Activated CD8-positive, alpha-beta T cell treated with anti-CD3 and anti-CD28 coated beads for 36 hours (primary cell): ENCODE results near the gene NRAP. TPM values are rescaled to one million over a fixed set of nuclear protein-coding genes. Genes with fewer than 3 reads are reported as not detected.

ENCODE experiments used
- ATAC-seq: fragments of 200-7000 bp; cut with Tn5 transposase; one replicate; pipeline ENCODE4 v1.10.0; 2021; ENCODE audit warnings: mild to moderate bottlenecking, moderate library complexity
- CTCF ChIA-PET: fragments of 350-600 bp; sonication (Branson Sonifier 250); formaldehyde crosslinking; loops from one replicate; lab custom pipeline; 2021; ENCODE audit warnings: antibody characterized with exemption; lab: Charles Lee
- POLR2A ChIA-PET: fragments of 350-600 bp; sonication (Branson Sonifier 250); formaldehyde crosslinking; loops from one replicate; lab custom pipeline; 2021; ENCODE audit warnings: antibody characterized with exemption; lab: Charles Lee
- DNase-seq: peaks from one replicate; pipeline ENCODE4 v3.0.0-alpha.2; 2020
- H3K27ac Mint-ChIP-seq: one replicate; pipeline ENCODE4 v1.8.0; 2021; ENCODE audit warnings: mild to moderate bottlenecking, mixed read lengths
- H3K27me3 Mint-ChIP-seq: one replicate; pipeline ENCODE4 v1.8.0; 2021; ENCODE audit warnings: mixed read lengths
- H3K36me3 Mint-ChIP-seq: one replicate; pipeline ENCODE4 v1.8.0; 2021; ENCODE audit warnings: low read depth, mixed read lengths
- H3K4me1 Mint-ChIP-seq: one replicate; pipeline ENCODE4 v1.8.0; 2021; ENCODE audit warnings: low read depth, mixed read lengths
- H3K4me3 Mint-ChIP-seq: one replicate; pipeline ENCODE4 v1.8.0; 2021; ENCODE audit warnings: mild to moderate bottlenecking, moderate library complexity, mixed read lengths
- H3K9me3 Mint-ChIP-seq: one replicate; pipeline ENCODE4 v1.8.0; 2021; ENCODE audit warnings: mixed read lengths
- CTCF ChIP-seq: fragments of 200-600 bp; IDR thresholded peaks from one replicate; pipeline ENCODE4 v1.8.0; 2022; ENCODE audit warnings: antibody characterized with exemption, mild to moderate bottlenecking
- intact Hi-C: fragments of 100-400 bp; cut with micrococcal nuclease; formaldehyde crosslinking; loops from one replicate; pipeline ENCODE4 v1.10.0; 2022
- total RNA-seq, 2 experiments: library from RNA; stranded (reverse); gene quantifications; one replicate each; pipeline ENCODE4 v1.2.3, GENCODE V29; 2021

Gene NRAP
- total RNA-seq, 2 experiments from 2014 or later = not detected

- no peak for ATAC-seq
- CTCF ChIA-PET = interaction anchor here (1.2 kb wide), 1 partner anchor 11 kb away, joined by 5 read pairs; no protein-coding TSS in a partner anchor
- POLR2A ChIA-PET = no interaction called here
Measured at GRCh38 chr10:113627836-113628235, 36.0 kb downstream of the NRAP start.

GRCh38 chr10:113626809-113627355, 37.0 kb downstream of the NRAP start:
- DNase-seq = no peak
- Mint-ChIP-seq H3K27me3 (peaks cover 11% of the 10 kb centered on the region), H3K4me1 (no peaks in the 10 kb centered on the region), H3K27ac (no peak overlapping the region), H3K36me3 (no peaks in the 10 kb centered on the region), H3K9me3 (no peaks in the 10 kb centered on the region), H3K4me3 (no peak overlapping the region)
- intact Hi-C loops = no loop called here
- no peak for TF ChIP-seq CTCF
- ChIA-PET CTCF (interaction anchor here (1.2 kb wide), 1 partner anchor 10 kb away, joined by 5 read pairs; no protein-coding TSS in a partner anchor), POLR2A (no interaction called here)
- ATAC-seq = no peak

More at GRCh38 chr10:113627836-113628235, 36.0 kb downstream of the NRAP start:
- Mint-ChIP-seq H3K27ac (no peak overlapping the region), H3K4me3 (no peak overlapping the region), H3K9me3 (no peaks in the 10 kb centered on the region), H3K4me1 (no peaks in the 10 kb centered on the region), H3K36me3 (no peaks in the 10 kb centered on the region), H3K27me3 (peaks cover 11% of the 10 kb centered on the region)
- no peak for TF ChIP-seq CTCF
- no peak for DNase-seq
- intact Hi-C loops = no loop called here

- ChIA-PET CTCF (interaction anchor here (1.4 kb wide), 1 partner anchor 9 kb away, joined by 5 read pairs; no protein-coding TSS in a partner anchor), POLR2A (no interaction called here)
- ATAC-seq (no peak), DNase-seq (no peak)
- Mint-ChIP-seq H3K27me3 (peaks cover 12% of the 10 kb centered on the region), H3K36me3 (no peaks in the 10 kb centered on the region), H3K4me3 (no peak overlapping the region), H3K27ac (no peak overlapping the region), H3K9me3 (no peaks in the 10 kb centered on the region), H3K4me1 (no peaks in the 10 kb centered on the region)
- no peak for TF ChIP-seq CTCF
- intact Hi-C loops = no loop called here
Measured at GRCh38 chr10:113625461-113626186, 38.2 kb downstream of the NRAP start.

- POLR2A ChIA-PET = no interaction called here
- CTCF ChIA-PET = interaction anchor here (0.7 to 1.1 kb wide), 2 partner anchors 14 to 56 kb away, joined by 3 read pairs; no protein-coding TSS in a partner anchor
- no peak for TF ChIP-seq CTCF
Measured at GRCh38 chr10:113622831-113623230, 41.0 kb downstream of the NRAP start.

GRCh38 chr10:113621799-113622198, 42.0 kb downstream of the NRAP start:
- Mint-ChIP-seq H3K27ac (no peak overlapping the region), H3K4me3 (no peak overlapping the region), H3K36me3 (no peaks in the 10 kb centered on the region), H3K9me3 (no peaks in the 10 kb centered on the region), H3K4me1 (no peaks in the 10 kb centered on the region), H3K27me3 (peaks cover 32% of the 10 kb centered on the region)
- DNase-seq (no peak), ATAC-seq (no peak)
- TF ChIP-seq CTCF = no peak
- POLR2A ChIA-PET = no interaction called here
- intact Hi-C loops = no loop called here
- CTCF ChIA-PET = interaction anchor here (0.7 to 1.1 kb wide), 2 partner anchors 13 to 57 kb away, joined by 3 read pairs; no protein-coding TSS in a partner anchor

More at GRCh38 chr10:113622831-113623230, 41.0 kb downstream of the NRAP start:
- Mint-ChIP-seq H3K4me1 (no peaks in the 10 kb centered on the region), H3K27me3 (peaks cover 23% of the 10 kb centered on the region), H3K4me3 (no peak overlapping the region), H3K36me3 (no peaks in the 10 kb centered on the region), H3K9me3 (no peaks in the 10 kb centered on the region), H3K27ac (no peak overlapping the region)
- DNase-seq = no peak
- no peak for ATAC-seq
- intact Hi-C loops = no loop called here
